ENCODE results near the gene AKR1C2.

GRCh38 chr10:5023177-5023805 lies 19.6 kb upstream of the AKR1C2 start:
- TF ChIP-seq, protein P1, sequence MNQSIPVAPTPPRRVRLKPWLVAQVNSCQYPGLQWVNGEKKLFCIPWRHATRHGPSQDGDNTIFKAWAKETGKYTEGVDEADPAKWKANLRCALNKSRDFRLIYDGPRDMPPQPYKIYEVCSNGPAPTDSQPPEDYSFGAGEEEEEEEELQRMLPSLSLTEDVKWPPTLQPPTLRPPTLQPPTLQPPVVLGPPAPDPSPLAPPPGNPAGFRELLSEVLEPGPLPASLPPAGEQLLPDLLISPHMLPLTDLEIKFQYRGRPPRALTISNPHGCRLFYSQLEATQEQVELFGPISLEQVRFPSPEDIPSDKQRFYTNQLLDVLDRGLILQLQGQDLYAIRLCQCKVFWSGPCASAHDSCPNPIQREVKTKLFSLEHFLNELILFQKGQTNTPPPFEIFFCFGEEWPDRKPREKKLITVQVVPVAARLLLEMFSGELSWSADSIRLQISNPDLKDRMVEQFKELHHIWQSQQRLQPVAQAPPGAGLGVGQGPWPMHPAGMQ (IDR thresholded peaks at IDR 0.05; ENCODE audit: borderline replicate concordance): no peak
- TF ChIP-seq EGR1 (IDR thresholded peaks at IDR 0.05; ENCODE audit: borderline replicate concordance in 1 of 2, low read depth in 2 of 2, low read length in 2 of 2): no peak

Measured in GM12878 (cell line).